Hepatocyte (in vitro differentiated cells): Measurements from ENCODE around the gene STX1B. TPM values are rescaled to one million over a fixed set of nuclear protein-coding genes. Genes with fewer than 3 reads are reported as not detected.

Source experiments
- DNase-seq: peaks from one replicate; pipeline ENCODE4 v3.0.0-alpha.2; 2016; ENCODE audit warnings: low spot score
- H2AFZ ChIP-seq: fragments of 200-600 bp; sonication (generic); 2 replicates; pipeline ENCODE4 v1.6.0; 2016; ENCODE audit warnings: antibody characterized with exemption, mild to moderate bottlenecking
- H3K27ac ChIP-seq: fragments of 200-600 bp; sonication (generic); 2 replicates; pipeline ENCODE4 v1.5.1; 2016; ENCODE audit warnings: mild to moderate bottlenecking
- H3K27me3 ChIP-seq: fragments of 200-600 bp; sonication (generic); 2 replicates; pipeline ENCODE4 v1.6.1; 2016
- H3K36me3 ChIP-seq: fragments of 200-600 bp; sonication (generic); replicated peaks from 2 replicates; pipeline ENCODE4 v1.5.1; 2016; ENCODE audit warnings: low read depth; ENCODE audit not compliant: insufficient read depth
- H3K4me1 ChIP-seq: fragments of 200-600 bp; sonication (generic); 2 replicates; pipeline ENCODE4 v1.5.1; 2016; ENCODE audit warnings: mild to moderate bottlenecking, moderate library complexity; ENCODE audit not compliant: insufficient read depth
- H3K4me2 ChIP-seq: fragments of 200-600 bp; sonication (generic); 2 replicates; pipeline ENCODE4 v1.6.0; 2016
- H3K4me3 ChIP-seq: fragments of 200-600 bp; sonication (generic); 2 replicates; pipeline ENCODE4 v1.5.1; 2016; ENCODE audit warnings: mild to moderate bottlenecking
- H3K79me2 ChIP-seq: fragments of 200-600 bp; sonication (generic); 2 replicates; pipeline ENCODE4 v1.6.0; 2017; ENCODE audit warnings: mild to moderate bottlenecking
- H3K9me2 ChIP-seq: fragments of 200-600 bp; sonication (generic); replicated peaks from 2 replicates; pipeline ENCODE4 v1.6.0; 2017; ENCODE audit warnings: mild to moderate bottlenecking; ENCODE audit not compliant: insufficient read depth
- H3K9me3 ChIP-seq: fragments of 200-600 bp; sonication (generic); 2 replicates; pipeline ENCODE4 v1.5.1; 2016; ENCODE audit warnings: low read depth, mild to moderate bottlenecking
- H4K20me1 ChIP-seq: fragments of 200-600 bp; sonication (generic); 2 replicates; pipeline ENCODE4 v1.6.0; 2016; ENCODE audit warnings: mild to moderate bottlenecking; ENCODE audit not compliant: insufficient read depth, poor library complexity, severe bottlenecking
- CTCF ChIP-seq: fragments of 200-600 bp; sonication (generic); IDR thresholded peaks from 2 replicates; pipeline ENCODE4 v1.5.1; 2016; ENCODE audit warnings: antibody characterized with exemption, mild to moderate bottlenecking; ENCODE audit not compliant: poor library complexity
- EZH2 ChIP-seq: fragments of 200-600 bp; sonication (generic); IDR thresholded peaks from 2 replicates; pipeline ENCODE4 v1.6.1; 2016; ENCODE audit warnings: antibody characterized with exemption, mild to moderate bottlenecking, borderline replicate concordance
- EZH2phosphoT487 ChIP-seq: fragments of 200-600 bp; sonication (generic); IDR thresholded peaks from one replicate; pipeline ENCODE4 v1.6.1; 2018; ENCODE audit warnings: antibody characterized with exemption, mild to moderate bottlenecking, low read depth, moderate library complexity; ENCODE audit not compliant: unreplicated experiment, severe bottlenecking
- WGBS: methylation state at CpG from one replicate; pipeline ENCODE4 v1.1.6; 2016; ENCODE audit warnings: low lambda C conversion rate; ENCODE audit errors: missing lambda C conversion rate; 5-methylcytosine and 5-hydroxymethylcytosine counted together
- polyA plus RNA-seq: library from polyadenylated mRNA; unstranded; fragments of >200 nt; fragmentation: Nextera tagmentation; extraction: Ambion mirVana; gene quantifications from 2 replicates; pipeline ENCODE4 v1.2.1, GENCODE V29; 2016
- total RNA-seq: library from RNA; depleted of rRNA; stranded (reverse); fragments of >200 nt; gene quantifications from 2 replicates; pipeline ENCODE4 v1.2.3, GENCODE V29; 2014

STX1B gene
- total and polyA plus RNA-seq, 2 experiments from 2014 or later, result 0.87 to 2.7 TPM

GRCh38 chr16:30953111-30953510 is 57.3 kb downstream of the STX1B start:
- H3K79me2 ChIP-seq, result peaks cover 24% of the 10 kb centered on the region
- 79% methylated on average over 9 of the region's 9 CpGs for WGBS
- H3K9me2 ChIP-seq, result no peaks in the 10 kb centered on the region
- H3K4me2 ChIP-seq, result no peak overlapping the region
- no peaks in the 10 kb centered on the region for H3K36me3 ChIP-seq
- H3K4me3 ChIP-seq, result no peak overlapping the region
- peaks cover 14% of the 10 kb centered on the region for H3K4me1 ChIP-seq
- no peaks in the 10 kb centered on the region for H3K9me3 ChIP-seq
- DNase-seq, result no peak
- H3K27me3 ChIP-seq, result no peaks in the 10 kb centered on the region
- no peaks in the 10 kb centered on the region for H4K20me1 ChIP-seq
- H3K27ac ChIP-seq, result no peak overlapping the region
- TF ChIP-seq EZH2 (no peak), EZH2phosphoT487 (no peak)
- no peak overlapping the region for H2AFZ ChIP-seq

- 64% methylated on average over 3 of the region's 3 CpGs for WGBS
- Histone ChIP-seq H3K27ac (peak overlapping the region; percentile 66), H3K4me1 (peaks cover 19% of the 10 kb centered on the region), H3K4me2 (no peak overlapping the region), H3K79me2 (peaks cover 24% of the 10 kb centered on the region), H3K4me3 (no peak overlapping the region), H3K27me3 (no peaks in the 10 kb centered on the region), H3K9me3 (no peaks in the 10 kb centered on the region), H2AFZ (no peak overlapping the region), H4K20me1 (no peaks in the 10 kb centered on the region), H3K9me2 (no peaks in the 10 kb centered on the region), H3K36me3 (no peaks in the 10 kb centered on the region)
- DNase-seq, result no peak
- no peak for TF ChIP-seq EZH2phosphoT487
- no peak for TF ChIP-seq CTCF
Measured at GRCh38 chr16:30951750-30952149, 58.7 kb downstream of the STX1B start.

- no peak for DNase-seq
- Histone ChIP-seq H3K27ac (peak overlapping the region; percentile 66), H3K36me3 (no peaks in the 10 kb centered on the region), H3K4me3 (no peak overlapping the region), H3K4me2 (peak overlapping the region; percentile 96), H3K27me3 (no peaks in the 10 kb centered on the region), H3K9me2 (no peaks in the 10 kb centered on the region), H3K4me1 (peaks cover 19% of the 10 kb centered on the region), H4K20me1 (no peaks in the 10 kb centered on the region), H3K79me2 (peaks cover 24% of the 10 kb centered on the region), H3K9me3 (no peaks in the 10 kb centered on the region), H2AFZ (no peak overlapping the region)
- WGBS, result 87% methylated on average over 1 of the region's 1 CpG
- no peak for TF ChIP-seq EZH2
- TF ChIP-seq EZH2phosphoT487, result no peak
- no peak for TF ChIP-seq CTCF
Measured at GRCh38 chr16:30951193-30951592, 59.2 kb downstream of the STX1B start.

GRCh38 chr16:30950516-30951065 is 59.8 kb downstream of the STX1B start:
- Histone ChIP-seq H3K4me1 (peaks cover 19% of the 10 kb centered on the region), H3K4me2 (peak overlapping the region; percentile 96), H3K9me3 (no peaks in the 10 kb centered on the region), H2AFZ (no peak overlapping the region), H3K9me2 (no peaks in the 10 kb centered on the region), H3K36me3 (no peaks in the 10 kb centered on the region), H3K4me3 (no peak overlapping the region), H3K27ac (peak overlapping the region; percentile 66), H4K20me1 (no peaks in the 10 kb centered on the region), H3K79me2 (peaks cover 24% of the 10 kb centered on the region), H3K27me3 (no peaks in the 10 kb centered on the region)
- 81% methylated on average over 8 of the region's 8 CpGs for WGBS
- TF ChIP-seq EZH2 (no peak), CTCF (no peak), EZH2phosphoT487 (no peak)
- no peak for DNase-seq
